OCI-M2 (cell line): ENCODE measurements around the gene U2SURP.
"Not testable (repeated sequence)": the region's sequence is repeated elsewhere in the genome, so short reads cannot be mapped to it uniquely, and the experiment has no call there.

Source experiments
- DNase-seq: peaks from one replicate; lab custom pipeline; 2025; ENCODE audit not compliant: unreplicated experiment; lab: John Stamatoyannopoulos, UW

The U2SURP gene

GRCh38 chr3:142976621-142977398 is 24.6 kb upstream of the U2SURP start:
- peak; percentile 36 for DNase-seq

- DNase-seq, result no peak
Measured at GRCh38 chr3:142977399-142977728, 24.0 kb upstream of the U2SURP start.

GRCh38 chr3:142981108-142981507 is 20.3 kb upstream of the U2SURP start:
- DNase-seq, result no peak

- no peak for DNase-seq
Measured at GRCh38 chr3:142982038-142982773, 19.2 kb upstream of the U2SURP start.

- no peak for DNase-seq
Measured at GRCh38 chr3:142983318-142983717, 18.1 kb upstream of the U2SURP start.

- no peak for DNase-seq
Measured at GRCh38 chr3:142984255-142984654, 17.1 kb upstream of the U2SURP start.

- DNase-seq, result no peak
Measured at GRCh38 chr3:142987080-142987700, 14.2 kb upstream of the U2SURP start.

- DNase-seq, result no peak
Measured at GRCh38 chr3:142987707-142988106, 13.7 kb upstream of the U2SURP start.

- not testable (repeated sequence) for DNase-seq
Measured at GRCh38 chr3:142988221-142988620, 13.1 kb upstream of the U2SURP start.

GRCh38 chr3:142988826-142989225 is 12.5 kb upstream of the U2SURP start:
- not testable (repeated sequence) for DNase-seq

- no peak for DNase-seq
Measured at GRCh38 chr3:142990721-142991120, 10.6 kb upstream of the U2SURP start.

- no peak for DNase-seq
Measured at GRCh38 chr3:142992323-142992722, 9.0 kb upstream of the U2SURP start.

GRCh38 chr3:142993958-142994442 is 7.4 kb upstream of the U2SURP start:
- no peak for DNase-seq

GRCh38 chr3:142997330-142997729 is 4.0 kb upstream of the U2SURP start:
- DNase-seq, result no peak

- DNase-seq, result no peak
Measured at GRCh38 chr3:142998439-142998838, 2.9 kb upstream of the U2SURP start.

- DNase-seq, result peak; percentile 11
Measured at GRCh38 chr3:142999881-143000280, 1.5 kb upstream of the U2SURP start.

GRCh38 chr3:143000528-143000927 is 842 bp upstream of the U2SURP start:
- no peak for DNase-seq

GRCh38 chr3:143001034-143001368 is 369 bp upstream of the U2SURP start:
- DNase-seq, result no peak

- DNase-seq, result peak; percentile 30
Measured at GRCh38 chr3:143002083-143002712, 828 bp downstream of the U2SURP start.

- no peak for DNase-seq
Measured at GRCh38 chr3:143002727-143003126, 1.4 kb downstream of the U2SURP start.

GRCh38 chr3:143004823-143005222 is 3.5 kb downstream of the U2SURP start:
- no peak for DNase-seq

GRCh38 chr3:143010024-143010423 is 8.7 kb downstream of the U2SURP start:
- no peak for DNase-seq
